GM18909 (cell line): Measurements from ENCODE around the gene TRIM71.
"Not testable (repeated sequence)": the region's sequence is repeated elsewhere in the genome, so short reads cannot be mapped to it uniquely, and the experiment has no call there.

ENCODE experiments used
- ATAC-seq: cut with Tn5 transposase; IDR thresholded peaks from one replicate; pipeline ENCODE4 v1.9.1; 2021; ENCODE audit warnings: mild to moderate bottlenecking; ENCODE audit not compliant: unreplicated experiment, poor library complexity

The TRIM71 gene

GRCh38 chr3:32913790-32914446 lies 96.1 kb downstream of the TRIM71 start:
- no peak for ATAC-seq

GRCh38 chr3:32919920-32920319 lies 102.1 kb downstream of the TRIM71 start:
- ATAC-seq: no peak

DNA sequence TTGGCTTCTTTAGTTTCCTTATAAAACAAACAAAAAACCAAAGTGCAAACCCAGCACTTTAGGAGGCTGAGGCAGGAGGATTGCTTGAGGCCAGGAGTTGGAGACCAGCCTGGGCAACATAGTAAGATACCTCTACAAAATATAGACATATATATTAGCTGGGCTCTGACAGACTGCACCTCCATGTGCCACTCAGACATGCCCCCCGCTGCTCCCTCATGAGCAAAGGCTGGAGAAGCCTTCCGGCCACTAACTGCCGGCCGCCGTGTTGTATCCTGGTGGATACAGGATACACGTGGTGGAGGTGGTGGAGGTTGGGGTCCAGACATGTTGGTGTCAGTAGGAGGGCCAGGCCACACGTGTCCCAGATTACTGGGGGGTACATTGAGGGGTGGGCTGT lies 104.3 kb downstream of the TRIM71 start:
- no peak for ATAC-seq

DNA sequence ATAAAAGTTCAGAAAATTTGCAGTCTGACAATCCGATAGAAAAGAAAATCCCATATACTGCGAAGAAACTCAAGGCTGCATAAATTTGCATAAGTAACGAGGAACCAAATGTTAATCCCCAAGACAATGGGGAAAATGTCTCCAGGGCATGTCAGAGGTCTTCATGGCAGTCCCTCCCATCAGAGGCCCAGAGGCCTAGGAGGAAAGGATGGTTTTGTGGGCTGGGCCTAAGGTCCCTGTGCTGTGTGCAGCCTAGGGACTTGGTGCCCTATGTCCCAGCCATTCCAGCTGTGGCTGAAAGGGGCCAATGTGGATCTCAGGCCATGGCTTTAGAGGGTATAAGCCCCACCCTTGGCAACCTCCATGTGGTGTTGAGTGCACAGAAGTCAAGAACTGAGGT lies 112.4 kb downstream of the TRIM71 start:
- ATAC-seq: no peak

GRCh38 chr3:32931273-32931672 lies 113.5 kb downstream of the TRIM71 start:
- ATAC-seq: not testable (repeated sequence)

DNA sequence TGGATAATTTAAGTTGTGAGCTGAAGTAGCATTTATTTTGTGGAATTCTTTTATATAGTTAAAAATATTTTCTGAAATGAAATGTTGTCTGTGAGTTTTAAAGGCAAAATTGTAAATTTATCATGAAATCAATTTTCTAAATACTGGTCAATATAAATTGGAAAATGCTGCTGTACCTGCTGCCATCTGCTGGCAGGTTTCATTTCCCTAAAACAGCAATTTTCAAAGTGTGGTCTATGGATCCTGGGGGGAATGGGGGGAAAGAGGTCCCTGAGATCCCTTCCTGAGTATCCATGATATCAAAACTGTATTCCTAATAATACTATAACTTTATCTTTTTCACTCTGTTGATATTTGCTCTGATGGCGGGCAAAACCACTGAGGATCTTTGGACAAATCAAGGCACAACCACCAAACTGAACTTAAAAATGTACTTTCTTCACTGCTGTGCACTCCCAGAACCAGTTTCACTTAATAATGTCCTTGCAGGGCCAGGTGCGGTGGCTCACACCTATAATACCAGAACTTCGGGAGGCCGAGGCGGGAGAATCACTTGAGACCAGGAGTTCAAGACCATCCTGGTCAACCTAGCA lies 116.4 kb downstream of the TRIM71 start:
- ATAC-seq: no peak

- no peak for ATAC-seq
Measured at GRCh38 chr3:32937331-32937730, 119.5 kb downstream of the TRIM71 start.

DNA sequence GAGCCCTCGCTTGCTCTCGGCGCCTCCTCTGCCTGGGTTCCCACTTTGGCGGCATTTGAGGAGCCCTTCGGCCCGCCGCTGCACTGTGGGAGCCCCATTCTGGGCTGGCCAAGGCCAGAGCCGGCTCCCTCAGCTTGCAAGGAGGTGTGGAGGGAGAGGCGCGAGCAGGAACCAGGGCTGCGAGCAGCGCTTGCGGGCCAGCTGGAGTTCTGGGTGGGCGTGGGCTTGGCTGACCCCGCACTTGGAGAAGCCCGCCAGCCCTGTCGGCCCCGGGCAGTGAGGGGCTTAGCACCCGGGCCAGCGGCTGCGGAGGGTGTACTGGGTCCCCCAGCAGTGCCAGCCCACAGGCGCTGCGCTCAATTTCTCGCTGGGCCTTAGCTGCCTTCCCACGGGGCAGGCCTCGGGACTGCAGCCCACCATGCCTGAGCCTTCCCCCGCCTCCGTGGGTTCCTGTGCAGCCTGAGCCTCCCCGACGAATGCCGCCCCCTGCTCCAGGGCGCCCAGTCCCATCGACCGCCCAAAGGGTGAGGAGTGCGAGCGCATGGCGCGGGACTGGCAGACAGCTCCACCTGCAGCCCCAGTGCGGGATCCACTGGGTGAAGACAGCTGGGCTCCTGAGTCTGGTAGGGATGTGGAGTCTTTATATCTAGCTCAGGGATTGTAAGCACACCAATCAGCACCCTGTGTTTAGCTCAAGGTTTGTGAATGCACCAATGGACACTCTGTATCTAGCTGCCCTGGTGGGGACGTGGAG lies 121.9 kb downstream of the TRIM71 start:
- not testable (repeated sequence) for ATAC-seq

- ATAC-seq: no peak
Measured at GRCh38 chr3:32940726-32941125, 122.9 kb downstream of the TRIM71 start.

- no peak for ATAC-seq
Measured at GRCh38 chr3:32945136-32945535, 127.3 kb downstream of the TRIM71 start.

- not testable (repeated sequence) for ATAC-seq
Measured at GRCh38 chr3:32945598-32945997, 127.8 kb downstream of the TRIM71 start.

- ATAC-seq: peak; percentile 34
Measured at GRCh38 chr3:32946973-32947788, 129.4 kb downstream of the TRIM71 start.
